Heart left ventricle (tissue), 16 donors: Measurements from ENCODE around the gene ERBB2. TPM values are rescaled to one million over a fixed set of nuclear protein-coding genes. Genes with fewer than 3 reads are reported as not detected.

Source experiments
- ATAC-seq, 4 donors: fragments of 200-7000 bp; cut with Tn5 transposase; one replicate each; pipeline ENCODE4 v1.9.1; 2020 to 2022; ENCODE audit warnings: moderate library complexity in 4 of 4, mild to moderate bottlenecking in 3 of 4, moderate number of reproducible peaks in 1 of 4
- DNase-seq, 5 donors: peaks; one replicate each; pipeline ENCODE4 v3.0.0-alpha.2; 2020
- H3K27ac ChIP-seq, 12 donors: fragments of 200-600 bp; sonication (generic) in 4 of 12; one replicate each; pipeline versions ENCODE4 v1.5.0 to v1.8.0; 2016 to 2022; ENCODE audit warnings: mild to moderate bottlenecking in 2 of 12
- H3K27me3 ChIP-seq, 9 donors: fragments of 200-600 bp; sonication (generic) in 2 of 9; one replicate each; pipeline versions ENCODE4 v1.5.1 to v1.8.0; 2016 to 2022; ENCODE audit warnings: mild to moderate bottlenecking in 3 of 9
- H3K36me3 ChIP-seq, 9 donors: fragments of 200-600 bp; sonication (generic) in 2 of 9; one replicate each; pipeline versions ENCODE4 v1.5.0 to v1.8.0; 2018 to 2022; ENCODE audit warnings: mild to moderate bottlenecking in 2 of 9
- H3K4me1 ChIP-seq, 12 donors: fragments of 200-600 bp; sonication (generic) in 4 of 12; one replicate each; pipeline versions ENCODE4 v1.5.0 to v1.8.0; 2016 to 2022; ENCODE audit warnings: mild to moderate bottlenecking in 3 of 12
- H3K4me3 ChIP-seq, 12 donors: fragments of 200-600 bp; sonication (generic) in 4 of 12; one replicate each; pipeline versions ENCODE4 v1.5.0 to v1.8.0; 2017 to 2022; ENCODE audit warnings: mild to moderate bottlenecking in 9 of 12, moderate library complexity in 4 of 12
- H3K9me3 ChIP-seq, 12 donors: fragments of 200-600 bp; sonication (generic) in 4 of 12; one replicate each; pipeline versions ENCODE4 v1.5.0 to v1.8.0; 2016 to 2022; ENCODE audit warnings: mild to moderate bottlenecking in 1 of 12
- CTCF ChIP-seq, 12 donors: fragments of 200-600 bp; sonication (generic) in 4 of 12; IDR thresholded peaks; one replicate each; pipeline versions ENCODE4 v1.5.0 to v1.8.0; 2018 to 2022; ENCODE audit warnings: antibody characterized with exemption in 12 of 12, mild to moderate bottlenecking in 5 of 12
- POLR2A ChIP-seq, 2 donors: fragments of 450-650 bp; IDR thresholded peaks; one replicate each; pipeline ENCODE4 v1.6.1; 2017; ENCODE audit warnings: antibody characterized with exemption in 2 of 2, mild to moderate bottlenecking in 2 of 2, moderate library complexity in 2 of 2
- WGBS, 4 donors: extraction: QIAGEN DNeasy Blood & Tissue Kit in 2 of 4; methylation state at CpG; one replicate each; pipeline versions ENCODE4 v1.1.5 to v1.1.7; 2013 to 2018; 5-methylcytosine and 5-hydroxymethylcytosine counted together
- intact Hi-C, 10 donors: fragments of 100-400 bp; cut with DNase I; formaldehyde crosslinking; loops; one replicate each; pipeline versions ENCODE4 v1.11.1 to v1.14.2; 2022
- polyA plus RNA-seq, 2 donors: library from polyadenylated mRNA; stranded (reverse); fragments of 200-250 nt; gene quantifications; one replicate each; pipeline ENCODE4 v1.2.3, GENCODE V29; 2013
- total RNA-seq, 9 donors: library from RNA; depleted of rRNA in 2 of 9; stranded (reverse); fragments of >200 nt in 2 of 9; fragmentation: NEBNext Ultra II Directional in 3 of 9; extraction: Animal tissue kit (Norgen Biotek cat#: 25700) in 3 of 9; gene quantifications; one replicate each; pipeline versions ENCODE4 v1.1.0 to v1.2.4, GENCODE V29; 2016 to 2023
- donor health status: ischemic (EF 13 %, LVEDD 7.1; RV severe dilation, severe dysfunction).
- donor health status: healthy with polysubstance abuse.
- donor health status: DM: no; HTN: yes; CAD: no.
- donor health status: DM: no; HTN: no; CAD: no.
- donor health status: ischemic (EF 25% LVEDD 6.9; RV normal size, moderate dysfunction).
- donor health status: ischemic (EF 25% LVEDD 5.7; RV mildly dilated, moderate dysfunction).
- donor health status: healthy.
- donor health status: DM: yes; HTN: yes; CAD: no.
- donor health status: ischemic (EF 35%, LVEDD 5.7; RV mildly dilated, moderate dysfunction).
- donor health status: nonischemic (EF 11% LVEDD 7.7; RV severe dilation, severe dysfunction).
- donor health status: DM: yes; HTN: yes; CAD: no.
- donor health status: PGD.
- donor health status: ischemic (EF 29% LVEDD 5.4; RV normal size, mild dysfunction).
- donor health status: nonischemic (EF 23%, LVEDD 6.1; RV moderate dilation, normal function).

Gene ERBB2
- total and polyA plus RNA-seq, 11 donors, result 29.7 to 95.1 (median 77.4) TPM

GRCh38 chr17:39670746-39671145 is 29.1 kb upstream of the ERBB2 start:
- Histone ChIP-seq H3K4me1 (peaks cover 0 to 79% (median 32%) of the 10 kb centered on the region in 12 donors), H3K9me3 (no peaks in the 10 kb centered on the region), H3K4me3 (no peak overlapping the region), H3K36me3 (no peaks in the 10 kb centered on the region), H3K27me3 (peaks cover 0 to 38% (median 11%) of the 10 kb centered on the region in 9 donors), H3K27ac (peak overlapping the region; percentile 56 to 98 (median 83))
- peak in 1 of 5 donors; percentile 29 for DNase-seq
- WGBS, 4 donors, result 39 to 54% (median 47%) methylated on average over 4 of the region's 4 CpGs
- no peak for ATAC-seq
- intact Hi-C loops, result loop anchor here in 5 of 10 donors (5.0 to 10.0 kb wide), 4 partner anchors 33 to 82 kb away; partner anchors contain the start of genes STARD3 (in 2 of the 5) and PPP1R1B (in 1 of the 5)
- TF ChIP-seq CTCF (IDR thresholded peaks at IDR 0.05) (no peak), POLR2A (IDR thresholded peaks at IDR 0.05) (no peak)

- peaks cover 0 to 83% (median 42%) of the 10 kb centered on the region in 12 donors for H3K4me1 ChIP-seq
- no peaks in the 10 kb centered on the region for H3K9me3 ChIP-seq
- 36 to 54% (median 46%) methylated on average over 17 to 19 of the region's 19 CpGs for WGBS, 4 donors
- peak; percentile 10 to 39 (median 19) for ATAC-seq
- peak in 11 of 12 donors; percentile 27 to 62 (median 52) for TF ChIP-seq CTCF (IDR thresholded peaks at IDR 0.05)
- no peak for TF ChIP-seq POLR2A (IDR thresholded peaks at IDR 0.05)
- peak overlapping the region; percentile 56 to 98 (median 83) for H3K27ac ChIP-seq
- H3K27me3 ChIP-seq, result peaks cover 0 to 34% (median 11%) of the 10 kb centered on the region in 9 donors
- DNase-seq, result peak in 4 of 5 donors; percentile 59 to 85 (median 80)
- no peaks in the 10 kb centered on the region for H3K36me3 ChIP-seq
- no peak overlapping the region for H3K4me3 ChIP-seq
- intact Hi-C loops, result loop anchor here in 5 of 10 donors (5.0 to 10.0 kb wide), 4 partner anchors 35 to 80 kb away; partner anchors contain the start of genes STARD3 (in 2 of the 5) and PPP1R1B (in 1 of the 5)
Observed at GRCh38 chr17:39671651-39672521, 28.0 kb upstream of the ERBB2 start.

- 71 to 82% (median 80%) methylated on average over 13 to 15 of the region's 15 CpGs for WGBS, 4 donors
- Histone ChIP-seq H3K27me3 (peaks cover 0 to 29% (median 7%) of the 10 kb centered on the region in 9 donors), H3K4me1 (peaks cover 0 to 78% (median 39%) of the 10 kb centered on the region in 12 donors), H3K9me3 (no peaks in the 10 kb centered on the region), H3K4me3 (no peak overlapping the region), H3K27ac (peak overlapping the region in 11 of 12 donors; percentile 32 to 98 (median 86)), H3K36me3 (no peaks in the 10 kb centered on the region)
- ATAC-seq (no peak), DNase-seq (peak in 2 of 5 donors; percentile 21 to 51)
- intact Hi-C loops, result loop anchor here in 5 of 10 donors (5.0 to 10.0 kb wide), 4 partner anchors 35 to 80 kb away; partner anchors contain the start of genes STARD3 (in 2 of the 5) and PPP1R1B (in 1 of the 5)
- TF ChIP-seq CTCF (IDR thresholded peaks at IDR 0.05) (no peak), POLR2A (IDR thresholded peaks at IDR 0.05) (no peak)
Observed at GRCh38 chr17:39672522-39673334, 27.1 kb upstream of the ERBB2 start.
